Left colon (tissue), 2 donors: ENCODE results near the gene NRXN3. TPM values are rescaled to one million over a fixed set of nuclear protein-coding genes. Genes with fewer than 3 reads are reported as not detected.
A peak's percentile ranks its signal among the peaks of the same experiment; 100 is the strongest.
"Not testable (repeated sequence)": the region's sequence is repeated elsewhere in the genome, so short reads cannot be mapped to it uniquely, and the experiment has no call there.

Experiments used
- ATAC-seq: fragments of 200-7000 bp; cut with Tn5 transposase; one replicate; pipeline ENCODE4 v1.9.1; 2020; ENCODE audit warnings: mild to moderate bottlenecking, moderate library complexity
- DNase-seq, 2 donors: peaks; one replicate each; pipeline ENCODE4 v3.0.0-alpha.2; 2020
- intact Hi-C, 2 donors: fragments of 100-400 bp; cut with DNase I in 1 of 2; cut with micrococcal nuclease in 1 of 2; formaldehyde crosslinking; loops; one replicate each; pipeline versions ENCODE4 v1.11.2 to v1.14.0; 2022; cut with DNase I, micrococcal nuclease
- total RNA-seq, 2 donors: library from RNA; stranded (reverse); fragmentation: NEBNext Ultra II Directional; extraction: Animal tissue kit (Norgen Biotek cat#: 25700); gene quantifications; one replicate each; pipeline ENCODE4 v1.2.1, GENCODE V29; 2021
- donor health status: DM: no; HTN: no; CAD: no.
- donor health status: DM: yes; HTN: yes; CAD: no.

The NRXN3 gene
- total RNA-seq, 2 donors from 2014 or later: 1.8 to 5.6 TPM

DNA sequence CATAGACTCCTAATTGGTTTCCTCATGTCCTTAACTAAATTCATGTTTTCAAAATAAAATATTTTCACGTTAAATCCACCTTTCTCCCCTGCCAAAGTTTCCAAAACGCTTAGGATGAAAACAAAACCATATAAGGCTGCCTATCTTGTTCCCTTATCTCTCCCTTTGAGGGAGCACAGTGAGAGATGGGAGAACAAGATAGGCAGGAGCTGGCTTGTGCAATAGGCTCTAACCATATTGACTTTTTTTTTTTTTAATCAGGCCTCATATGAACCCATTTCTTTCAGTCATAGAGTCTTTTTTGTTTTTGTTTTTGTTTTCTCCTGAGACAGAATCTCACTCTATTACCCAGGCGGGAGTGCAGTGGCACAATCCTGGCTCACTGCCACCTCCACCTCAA lies 184.9 kb downstream of the NRXN3 start:
- ATAC-seq: no peak
- intact Hi-C loops: no loop called here

DNA sequence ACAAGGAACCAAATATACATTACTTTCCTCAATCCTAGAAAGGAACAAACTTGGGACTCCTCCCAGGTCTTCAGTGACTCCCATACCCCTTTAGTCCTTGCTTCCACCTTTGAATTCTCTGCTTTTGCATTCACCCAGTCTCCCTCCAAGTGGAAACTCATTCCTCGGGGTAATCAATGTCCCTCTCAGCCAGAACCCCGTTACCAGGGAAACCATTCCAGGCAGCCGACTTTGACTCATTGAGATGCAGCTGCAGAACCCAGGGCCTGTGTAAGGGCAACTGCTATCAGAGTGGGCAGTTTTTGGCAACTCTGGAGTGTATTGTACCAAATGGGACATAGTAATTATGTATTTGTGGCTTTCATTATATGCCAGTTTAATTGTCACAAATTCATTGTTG lies 186.2 kb downstream of the NRXN3 start:
- intact Hi-C loops: no loop called here
- ATAC-seq (no peak), DNase-seq (no peak)

More for the DNA sequence above, 184.9 kb downstream of the NRXN3 start:
- DNase-seq: no peak

DNA sequence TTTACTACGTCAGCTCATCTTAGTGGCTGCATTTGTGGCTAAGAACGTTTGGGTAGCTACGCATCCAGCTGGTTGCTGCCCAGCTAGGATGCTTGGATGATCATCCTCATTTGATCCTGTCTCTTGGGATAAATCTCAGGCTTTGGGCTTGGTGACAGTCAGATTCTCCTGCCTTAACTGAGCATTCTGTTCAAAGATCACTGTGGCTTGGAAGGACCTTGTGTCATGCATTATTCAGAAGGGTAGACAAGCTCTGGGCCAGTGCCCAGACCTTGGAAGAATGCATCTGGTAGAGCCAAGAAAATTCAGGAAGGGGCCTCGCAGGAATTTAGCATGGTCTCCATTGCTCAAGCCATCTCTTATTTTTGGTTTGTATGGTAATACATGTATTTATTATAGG lies 188.4 kb downstream of the NRXN3 start:
- DNase-seq (no peak), ATAC-seq (no peak)
- intact Hi-C loops: no loop called here

DNA sequence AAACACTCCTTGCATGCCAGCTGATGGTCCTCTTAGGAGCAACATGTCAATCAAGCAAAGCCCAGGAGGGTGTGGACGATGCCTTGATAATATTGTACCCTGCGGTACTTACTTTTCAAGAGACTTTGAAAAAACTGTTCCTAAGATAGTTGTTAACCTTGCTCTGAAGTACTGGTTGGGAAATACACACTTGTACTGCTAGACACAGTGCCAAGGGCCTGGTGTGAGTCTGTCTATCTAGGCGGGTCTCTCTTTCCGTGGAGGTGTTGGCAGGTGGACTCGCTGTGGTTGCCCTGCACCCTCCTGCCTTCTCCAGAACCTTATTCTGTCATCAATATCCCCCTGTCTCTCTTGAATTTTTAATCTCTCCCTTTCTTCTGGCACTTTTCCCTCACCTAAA lies 189.4 kb downstream of the NRXN3 start:
- intact Hi-C loops: no loop called here
- no peak for DNase-seq
- no peak for ATAC-seq

DNA sequence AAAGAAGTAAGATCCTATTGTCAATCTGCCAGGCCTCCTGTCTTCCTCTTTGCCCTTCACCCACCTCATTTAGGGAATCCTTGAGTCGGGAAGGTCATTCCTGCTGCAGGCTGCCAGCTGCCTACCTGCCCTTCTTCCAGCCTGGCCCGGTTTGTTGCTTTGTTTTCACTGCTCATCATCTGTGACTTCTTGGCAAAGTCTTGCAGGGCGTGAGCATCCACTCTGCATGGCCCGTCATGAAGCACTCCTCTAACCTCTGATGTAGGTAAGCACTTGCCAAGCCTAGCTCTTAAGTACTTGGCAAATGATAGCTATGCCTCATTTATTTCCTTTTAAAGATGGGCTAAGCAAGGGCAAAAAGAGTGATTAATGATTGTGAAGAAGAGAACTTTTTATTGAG lies 192.8 kb downstream of the NRXN3 start:
- ATAC-seq (no peak), DNase-seq (no peak)
- intact Hi-C loops: no loop called here

DNA sequence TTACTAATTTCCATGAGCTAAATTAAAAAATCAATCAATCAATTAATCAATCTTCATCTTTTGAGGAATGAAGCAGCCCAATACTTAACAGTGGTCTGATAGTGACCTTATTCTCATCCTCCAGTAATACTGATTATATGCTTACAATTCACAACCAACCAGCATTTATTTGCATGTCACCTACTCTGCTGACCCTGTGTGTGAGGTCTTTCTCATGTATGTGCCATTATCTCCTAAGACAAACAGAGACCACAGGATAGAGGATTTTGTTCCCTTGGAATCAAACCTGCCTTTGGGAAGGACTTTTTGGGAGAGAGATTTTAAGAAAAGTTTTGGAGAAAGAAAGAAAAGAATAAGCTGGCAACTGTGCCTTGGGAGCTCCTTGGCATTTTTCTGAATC lies 197.2 kb downstream of the NRXN3 start:
- DNase-seq (no peak), ATAC-seq (no peak)
- intact Hi-C loops: no loop called here

DNA sequence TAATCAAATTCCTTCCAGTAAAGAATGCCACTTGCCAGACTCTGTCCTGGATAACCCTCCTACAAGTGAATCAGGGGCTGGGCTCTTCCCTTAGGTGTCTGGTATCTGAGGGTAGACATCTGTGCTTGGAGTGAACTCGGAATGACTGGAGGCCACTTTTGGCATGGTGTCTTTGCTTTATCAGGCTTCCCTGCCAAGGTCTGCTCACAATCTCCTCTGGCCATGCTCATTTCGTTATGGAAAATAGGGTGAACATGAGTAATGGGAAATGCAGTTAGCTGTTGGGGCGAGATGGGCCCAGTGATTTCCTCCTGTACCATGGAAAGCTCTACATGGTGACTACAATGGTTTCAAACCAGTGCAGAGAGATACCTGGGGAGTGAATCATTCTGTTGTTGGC lies 212.9 kb downstream of the NRXN3 start:
- intact Hi-C loops: no loop called here
- ATAC-seq: no peak
- DNase-seq: no peak

DNA sequence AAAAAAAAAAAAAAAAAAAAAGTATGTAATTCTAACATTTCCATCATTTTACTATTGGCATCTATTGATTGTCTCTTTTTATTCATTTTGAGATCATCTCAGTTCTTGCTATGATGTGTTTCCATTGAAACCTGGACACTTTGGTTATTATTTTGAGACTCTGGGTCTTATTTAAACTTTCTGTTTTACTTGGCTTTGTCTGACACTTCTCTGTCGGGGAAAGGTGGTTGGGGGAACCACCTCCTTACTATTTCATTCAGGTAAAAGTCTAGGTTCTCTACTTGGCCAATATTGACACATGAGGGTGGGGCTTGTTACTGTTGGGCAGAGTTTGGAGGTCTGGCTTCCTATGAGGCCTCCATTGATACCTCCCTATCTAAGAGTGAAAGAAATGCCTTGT lies 228.0 kb downstream of the NRXN3 start:
- DNase-seq (no peak), ATAC-seq (no peak)
- intact Hi-C loops: no loop called here

DNA sequence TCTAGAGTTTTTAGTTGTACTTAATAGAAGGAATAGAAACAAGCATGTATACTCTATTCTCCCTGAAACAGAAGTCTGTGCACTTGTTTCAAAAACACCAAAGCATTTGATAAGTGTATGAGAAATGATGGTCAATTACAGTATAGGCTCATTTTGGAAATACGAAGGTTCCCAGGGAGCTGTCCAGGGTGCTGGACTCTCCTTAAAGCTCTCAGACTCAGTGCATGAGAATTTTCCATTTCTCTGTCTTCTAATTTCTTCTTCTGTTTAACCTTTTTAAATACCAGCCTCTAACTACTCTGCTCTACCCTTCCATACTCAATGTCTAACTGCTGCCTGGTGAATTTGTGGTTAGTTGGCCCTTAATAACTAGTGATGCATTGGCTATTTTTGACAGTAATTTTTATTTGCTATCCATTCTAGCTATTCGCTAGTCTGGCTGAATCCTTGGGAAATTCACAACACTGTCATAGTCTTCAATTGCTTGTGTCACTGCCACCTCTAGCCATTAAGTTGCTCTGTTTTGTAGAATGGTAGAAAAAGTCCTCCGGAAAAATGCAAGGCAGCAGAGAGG lies 229.2 kb downstream of the NRXN3 start:
- ATAC-seq (no peak), DNase-seq (peak in 1 of 2 donors; percentile 12)
- intact Hi-C loops: no loop called here

DNA sequence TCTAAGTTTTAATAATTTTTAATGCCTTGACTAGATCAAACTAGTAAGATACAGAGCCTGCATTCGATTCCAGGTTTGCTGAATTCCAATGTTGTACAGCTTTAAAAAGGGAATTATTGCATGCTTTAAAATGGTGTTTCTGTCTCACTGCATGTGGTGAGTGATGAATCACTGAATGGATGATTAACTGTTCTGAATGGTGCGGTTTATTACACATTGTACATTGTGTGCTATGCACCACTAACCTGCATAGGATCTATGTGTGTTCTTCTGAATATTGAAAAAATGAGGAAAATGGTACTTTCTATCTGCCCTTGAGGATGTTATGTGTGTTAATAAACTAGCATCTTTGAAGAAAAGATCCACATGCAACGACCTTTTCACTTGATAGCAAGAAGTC lies 231.7 kb downstream of the NRXN3 start:
- ATAC-seq: no peak
- intact Hi-C loops: no loop called here
- DNase-seq: no peak

DNA sequence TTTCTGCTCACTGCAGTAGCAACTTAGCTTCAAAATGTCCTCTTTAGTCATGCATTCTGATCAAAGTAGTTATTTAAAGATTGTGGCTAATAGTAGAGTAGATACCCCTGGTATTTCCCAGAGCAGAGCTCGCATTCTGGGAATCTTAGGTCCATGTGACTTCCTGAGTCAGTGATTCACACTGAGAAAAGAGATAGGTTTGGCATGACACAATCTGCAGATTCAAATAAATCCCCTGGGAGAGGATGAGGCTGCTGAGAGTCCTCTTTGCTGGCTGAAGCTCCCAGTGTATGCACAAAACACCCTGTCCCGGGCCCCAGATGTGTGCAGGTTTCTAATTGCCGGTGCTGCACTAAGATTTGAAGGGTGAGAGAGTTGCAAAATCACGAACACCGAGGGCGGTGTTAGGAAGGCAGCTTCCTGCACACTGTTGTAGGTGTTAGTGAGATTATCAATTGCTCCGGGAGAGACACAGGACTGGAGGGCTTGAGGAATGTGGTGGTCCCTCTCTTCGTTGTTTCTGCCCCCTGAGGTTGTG lies 233.2 kb downstream of the NRXN3 start:
- DNase-seq (no peak), ATAC-seq (no peak)
- intact Hi-C loops: no loop called here

DNA sequence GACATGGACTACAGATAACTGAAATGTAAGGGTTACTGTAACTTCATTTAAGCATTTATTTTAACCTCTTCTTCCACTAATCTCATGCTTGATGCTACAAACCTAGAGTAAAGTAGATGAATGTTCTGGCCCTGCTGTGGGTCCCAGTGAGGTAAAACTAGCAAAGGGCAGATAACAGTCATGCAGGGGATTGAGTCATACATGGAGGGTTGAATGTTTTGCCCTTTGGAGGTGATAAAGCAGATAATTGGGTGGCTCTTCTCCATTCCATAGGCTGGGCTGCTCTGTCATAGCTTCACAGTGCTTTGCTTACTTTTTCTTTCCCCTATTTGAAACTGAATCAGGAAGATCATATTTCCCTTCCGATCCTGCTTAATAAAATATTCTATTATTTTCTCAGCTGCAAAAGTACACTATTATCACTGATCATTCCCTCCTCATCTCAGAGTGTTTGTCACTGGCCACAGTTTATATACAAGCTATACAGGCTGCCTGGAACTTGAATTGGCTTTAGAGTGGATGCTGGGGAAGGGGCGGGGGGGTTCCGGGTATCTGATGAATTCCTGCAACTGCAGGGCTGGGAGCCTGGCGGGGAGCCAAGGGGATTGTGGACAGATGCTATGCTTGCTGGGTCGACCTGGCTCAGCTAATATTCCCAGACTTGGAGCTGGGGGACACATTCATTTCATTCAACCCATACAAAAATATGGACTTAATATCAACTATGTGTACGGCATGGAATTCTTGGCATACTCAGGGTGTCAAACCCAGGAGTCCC lies 235.1 kb downstream of the NRXN3 start:
- DNase-seq (no peak), ATAC-seq (no peak)
- intact Hi-C loops: no loop called here

DNA sequence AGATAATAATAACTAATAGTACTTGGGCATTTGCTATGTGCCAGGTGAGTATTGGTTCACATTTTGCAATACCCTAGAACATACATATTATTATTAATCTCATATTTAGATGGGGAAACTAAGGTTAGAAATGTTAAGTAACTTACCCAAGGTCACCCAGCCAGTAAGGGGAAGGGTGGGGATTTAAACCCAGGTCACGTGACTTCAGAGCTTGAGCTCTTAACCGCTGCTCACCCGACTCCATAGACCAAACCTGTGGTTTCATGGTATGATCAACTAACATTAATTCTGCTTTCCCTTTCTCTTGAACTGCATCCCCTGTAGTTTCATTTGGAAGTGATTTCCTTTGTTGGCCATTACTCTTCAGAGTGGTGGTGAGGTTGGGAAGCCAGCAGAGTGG lies 242.3 kb downstream of the NRXN3 start:
- ATAC-seq (no peak), DNase-seq (no peak)
- intact Hi-C loops: no loop called here

DNA sequence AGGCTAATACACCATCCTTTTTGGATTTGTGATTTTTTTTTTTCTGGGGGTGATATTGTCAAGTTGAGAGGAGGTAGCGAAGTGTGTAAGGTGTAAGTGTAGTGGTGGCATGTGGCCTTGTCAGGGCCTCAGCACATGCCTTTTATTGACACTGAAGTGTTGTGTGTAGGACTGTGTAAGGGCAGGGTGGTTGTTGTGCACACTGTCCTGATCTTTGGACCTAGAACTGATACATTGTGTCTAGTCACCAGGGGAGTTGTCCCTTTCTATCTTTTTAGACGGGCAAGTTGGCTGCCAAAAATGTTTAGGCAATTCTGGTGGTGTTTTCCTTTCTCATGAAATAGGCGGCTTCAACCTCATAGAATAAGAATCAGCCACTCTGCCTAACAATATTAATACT lies 244.0 kb downstream of the NRXN3 start:
- no peak for DNase-seq
- intact Hi-C loops: no loop called here
- ATAC-seq: no peak

DNA sequence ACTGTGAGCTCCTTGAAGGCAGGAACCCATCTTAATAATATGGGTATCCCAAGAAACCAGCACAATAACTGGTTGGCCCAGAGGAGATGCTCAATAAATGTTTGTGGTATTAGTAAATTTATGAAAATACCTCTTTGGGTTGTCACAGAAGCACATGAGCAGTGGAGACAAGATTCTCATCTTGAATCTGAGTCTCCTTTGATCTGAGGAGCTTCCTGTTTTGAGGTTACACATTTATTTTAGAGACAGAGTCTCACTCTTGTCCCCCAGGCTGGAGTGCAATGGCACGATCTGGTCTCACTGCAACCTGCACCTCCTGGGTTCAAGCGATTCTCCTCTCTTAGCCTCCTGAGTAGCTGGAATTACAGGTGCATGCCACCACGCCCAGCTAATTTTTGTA lies 247.4 kb downstream of the NRXN3 start:
- ATAC-seq: no peak
- intact Hi-C loops: no loop called here
- DNase-seq: no peak

DNA sequence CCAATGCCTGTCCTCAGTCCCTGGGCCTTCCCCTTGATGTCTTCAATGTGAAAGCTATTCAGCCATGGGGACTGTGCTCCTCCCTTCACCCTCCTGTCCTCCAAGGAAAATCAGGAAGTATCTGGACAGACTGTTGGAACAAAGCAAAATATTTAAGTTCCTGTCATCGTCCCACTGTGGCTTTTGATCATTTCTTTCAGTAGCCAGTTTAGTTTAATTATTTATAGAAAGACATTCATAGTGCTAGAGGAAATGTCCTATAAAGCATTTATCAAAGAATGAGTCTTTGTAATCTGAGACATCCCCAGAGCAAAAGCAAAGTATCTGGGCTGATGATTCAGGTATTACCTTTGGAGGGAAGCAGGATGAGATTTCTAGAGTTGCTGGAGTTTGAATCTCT lies 254.1 kb downstream of the NRXN3 start:
- ATAC-seq (no peak), DNase-seq (no peak)
- intact Hi-C loops: no loop called here

DNA sequence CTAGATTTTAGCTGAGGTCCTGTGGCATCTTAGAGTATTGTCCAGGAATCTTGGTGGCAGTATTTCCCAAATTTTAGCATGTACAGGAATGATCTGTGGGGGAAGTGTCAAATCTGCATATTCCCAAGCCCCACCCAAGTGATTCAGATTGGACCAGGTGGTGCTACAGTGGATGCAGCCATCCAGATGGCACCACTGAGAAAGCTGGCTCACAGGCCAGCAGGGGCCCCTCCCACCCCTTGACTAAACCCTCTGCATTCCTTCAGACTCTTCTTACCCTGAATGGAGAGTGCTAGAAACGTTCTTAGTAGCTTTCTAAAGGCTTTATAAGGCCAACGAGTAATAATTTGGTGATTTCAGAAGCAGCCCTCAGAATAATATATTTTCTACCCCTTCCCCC lies 255.2 kb downstream of the NRXN3 start:
- DNase-seq (no peak), ATAC-seq (no peak)
- intact Hi-C loops: no loop called here

DNA sequence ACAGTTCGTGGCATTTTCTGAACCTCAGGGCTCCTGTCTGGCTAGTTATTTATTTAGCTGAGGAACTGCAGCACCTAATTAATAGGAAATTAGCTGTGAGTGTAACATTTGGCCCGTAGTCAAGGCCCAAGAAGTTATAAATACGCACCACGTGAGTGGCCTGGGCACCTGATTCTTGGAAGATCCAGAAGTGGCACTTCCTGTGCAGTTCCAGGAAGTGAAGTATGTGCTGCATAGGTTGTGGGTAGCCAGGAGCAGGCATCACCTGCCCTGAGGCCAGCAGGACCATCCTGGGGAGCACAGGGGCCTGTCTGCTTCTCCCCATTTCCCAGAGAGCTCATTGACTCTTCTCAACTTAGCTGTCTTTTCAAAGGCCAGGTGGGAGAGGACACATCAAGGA lies 255.6 kb downstream of the NRXN3 start:
- no peak for ATAC-seq

DNA sequence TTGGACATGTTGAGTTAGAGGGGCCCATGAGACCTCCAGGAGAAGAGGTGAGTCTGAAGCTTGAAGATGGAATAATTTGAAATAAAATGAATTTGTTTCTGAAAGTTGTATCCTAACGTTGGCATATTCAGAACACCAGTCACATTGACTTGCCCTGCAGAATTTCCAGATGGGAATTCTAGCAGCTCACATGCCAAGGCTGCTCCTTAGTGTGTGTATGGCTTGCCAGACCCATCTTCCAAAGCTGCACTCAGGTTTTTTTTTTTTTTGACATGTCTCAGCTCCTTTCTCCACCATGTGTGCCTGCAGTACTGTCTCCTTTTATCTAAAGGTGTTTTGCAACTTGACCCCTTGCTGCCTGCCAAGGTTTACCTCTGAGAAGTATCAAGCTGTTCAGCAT lies 261.9 kb downstream of the NRXN3 start:
- no peak for ATAC-seq

More for the DNA sequence above, 255.6 kb downstream of the NRXN3 start:
- DNase-seq: no peak
- intact Hi-C loops: no loop called here

DNA sequence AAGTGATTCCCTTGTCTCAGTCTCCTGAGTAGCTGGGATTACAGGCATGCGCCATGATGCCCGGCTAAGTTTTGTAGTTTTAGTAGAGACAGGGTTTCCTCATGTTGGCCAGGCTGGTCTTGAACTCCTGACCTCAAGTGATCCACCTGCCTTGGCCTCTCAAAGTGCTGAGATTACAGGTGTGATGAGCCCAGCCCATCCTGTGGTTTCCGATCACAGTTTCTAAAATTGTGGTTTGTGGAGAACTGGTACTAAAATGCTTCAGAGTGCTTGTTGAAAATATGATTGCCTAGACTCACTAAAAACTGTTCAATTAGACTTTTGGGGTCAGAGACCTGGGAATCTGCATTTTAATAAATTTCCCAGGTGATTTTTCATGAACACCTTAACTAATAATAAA lies 267.3 kb downstream of the NRXN3 start:
- DNase-seq, ATAC-seq, intact Hi-C loops: not testable (repeated sequence)

More for the DNA sequence above, 261.9 kb downstream of the NRXN3 start:
- intact Hi-C loops: no loop called here
- DNase-seq: no peak
